ENCODE measurements around the gene PFDN4.

PFDN4 gene

DNA sequence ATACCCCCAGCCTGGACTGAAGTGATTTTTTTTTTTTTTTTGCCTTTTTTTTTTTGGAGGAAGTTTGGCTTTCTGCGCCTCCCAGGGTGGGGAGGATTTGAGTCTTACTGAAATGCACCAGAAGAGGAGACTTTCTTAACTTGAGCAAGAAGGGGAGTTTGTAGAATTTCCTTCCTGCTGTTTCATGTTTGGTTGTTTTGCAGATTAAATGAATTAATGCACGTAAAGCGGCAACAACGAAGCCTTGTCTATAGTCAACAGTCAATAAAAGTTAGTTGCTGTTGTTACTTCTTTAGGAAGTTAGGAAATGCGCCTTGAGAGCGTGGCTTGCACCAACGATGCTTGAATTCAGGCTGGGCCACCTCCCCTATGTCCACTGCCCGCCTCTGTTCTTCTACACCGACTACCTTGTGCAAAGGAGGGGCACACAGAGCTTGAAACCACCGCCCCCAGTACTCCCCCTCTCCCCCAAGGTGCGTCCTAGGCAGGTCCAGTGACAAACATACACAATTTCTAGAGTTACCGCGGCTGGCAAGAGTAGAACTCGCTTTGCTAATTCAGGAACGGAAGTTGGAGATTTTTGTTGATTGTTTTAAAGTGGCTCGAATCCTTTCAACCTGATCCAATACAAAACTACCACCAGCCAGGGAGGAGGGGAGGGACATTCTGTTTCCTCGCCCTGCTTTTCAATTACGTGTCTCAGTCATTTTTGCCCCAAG is 33.3 kb upstream of the PFDN4 start:
- DNase-seq, result no peak

DNA sequence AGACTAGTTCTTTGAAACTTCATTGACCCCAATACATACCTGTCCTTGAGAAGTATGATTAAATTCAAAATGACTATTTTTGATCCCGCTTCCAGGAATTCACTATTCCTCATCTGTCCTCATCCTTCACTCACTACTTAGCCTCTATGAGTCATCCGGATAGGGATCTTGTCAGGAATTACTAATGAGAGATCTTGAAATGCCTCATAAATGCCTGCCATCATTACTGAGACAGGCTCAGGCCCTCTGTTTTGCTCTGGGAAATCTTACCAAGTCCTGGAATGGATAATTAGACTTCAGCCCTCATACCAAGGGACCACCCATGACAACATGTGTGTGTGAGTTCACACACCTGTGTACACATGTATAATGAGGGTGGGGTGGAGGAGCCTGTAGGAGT is 31.3 kb upstream of the PFDN4 start:
- DNase-seq, result no peak

DNA sequence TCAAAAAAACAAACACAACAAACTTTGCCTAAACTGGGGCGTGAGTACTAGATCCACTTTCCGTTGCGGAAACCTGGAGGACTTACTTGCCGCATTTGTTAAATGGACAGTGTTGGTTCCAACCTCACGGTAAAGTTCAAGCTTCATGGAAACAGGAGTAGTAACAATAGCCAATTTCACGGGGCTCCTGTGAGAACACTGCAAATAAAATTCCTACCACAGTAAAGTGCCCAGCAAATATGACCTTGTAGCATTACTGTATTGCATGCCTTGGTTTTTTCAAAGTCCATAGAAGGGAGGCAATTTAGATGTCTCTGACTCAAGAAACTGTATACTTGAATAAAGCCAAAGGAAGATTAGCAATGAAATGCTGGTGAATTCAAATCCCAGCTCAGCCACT is 30.5 kb upstream of the PFDN4 start:
- no peak for DNase-seq

DNA sequence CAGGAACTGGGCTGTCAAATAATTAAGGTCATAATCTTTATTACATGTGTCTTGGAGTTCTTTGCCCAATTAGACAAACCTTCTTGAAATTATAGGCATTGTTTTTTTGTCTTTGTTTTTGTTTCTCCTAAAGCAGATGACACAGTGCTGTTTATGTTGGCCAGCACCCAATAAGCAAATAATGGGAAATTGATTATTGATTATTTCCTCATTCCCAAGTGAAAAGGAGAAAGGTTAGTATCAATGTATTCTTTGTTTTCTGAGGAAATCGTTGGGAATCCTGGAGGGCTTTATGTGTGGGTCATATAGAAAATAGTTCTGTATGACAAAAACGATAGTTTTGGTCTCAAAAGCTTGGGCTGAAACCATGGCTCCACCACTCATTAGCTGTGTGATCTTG is 29.6 kb upstream of the PFDN4 start:
- no peak for DNase-seq

DNA sequence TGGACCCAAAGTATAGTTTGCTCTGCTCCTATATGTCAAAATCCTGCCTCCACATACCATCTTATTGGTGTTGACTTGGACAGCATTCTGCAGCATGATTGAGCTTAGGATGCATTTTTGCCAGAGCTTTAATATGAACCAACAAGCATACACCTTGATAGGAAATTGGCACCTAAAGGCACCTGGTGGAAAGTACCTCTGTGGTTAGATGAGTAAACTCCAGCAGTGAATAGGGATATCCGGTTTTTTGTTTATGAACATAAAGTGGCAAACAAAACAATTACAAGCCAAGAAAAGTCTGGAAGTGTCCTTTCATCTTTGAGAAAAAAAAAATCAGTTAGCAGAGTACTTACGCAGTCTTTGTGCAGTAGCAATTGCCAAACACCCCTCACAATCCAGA is 27.9 kb upstream of the PFDN4 start:
- no peak for DNase-seq

DNA sequence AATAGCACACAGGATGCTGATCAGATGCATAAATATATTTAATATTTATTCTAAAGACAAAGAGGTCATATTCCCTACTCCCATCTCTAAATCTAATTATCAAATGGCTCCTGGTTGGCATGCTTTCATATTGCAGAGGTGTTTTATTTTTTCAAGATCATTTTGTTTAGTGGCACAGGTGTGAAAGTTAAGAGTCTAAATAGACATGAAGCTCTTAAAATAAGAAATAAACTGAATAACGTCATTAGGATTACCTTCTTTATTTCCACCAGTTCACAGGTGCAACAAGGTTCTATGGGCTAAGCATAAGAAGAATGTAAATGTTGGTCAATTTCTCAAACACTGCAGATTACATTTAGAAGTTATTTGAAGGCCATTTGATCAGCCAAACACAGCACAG is 27.0 kb upstream of the PFDN4 start:
- no peak for DNase-seq

DNA sequence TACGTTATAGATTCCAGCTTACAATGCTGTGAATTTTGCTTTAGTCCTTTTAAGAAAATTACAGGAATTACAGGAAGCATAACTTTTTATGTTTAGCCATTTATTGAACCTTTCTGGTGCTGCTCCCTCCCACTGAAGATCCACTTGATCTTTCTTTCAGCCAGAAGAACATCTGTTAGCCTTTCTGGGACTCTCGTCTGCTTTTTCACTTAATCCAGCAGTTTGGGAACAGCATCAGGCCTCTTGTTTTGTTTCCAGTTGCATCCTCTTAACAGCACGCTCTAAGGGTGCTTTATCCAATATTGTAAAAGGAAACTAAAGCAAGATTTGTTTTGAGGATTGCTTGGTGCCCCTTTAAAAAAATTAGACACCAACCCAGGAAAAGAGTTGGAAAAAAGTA is 23.8 kb upstream of the PFDN4 start:
- no peak for DNase-seq

DNA sequence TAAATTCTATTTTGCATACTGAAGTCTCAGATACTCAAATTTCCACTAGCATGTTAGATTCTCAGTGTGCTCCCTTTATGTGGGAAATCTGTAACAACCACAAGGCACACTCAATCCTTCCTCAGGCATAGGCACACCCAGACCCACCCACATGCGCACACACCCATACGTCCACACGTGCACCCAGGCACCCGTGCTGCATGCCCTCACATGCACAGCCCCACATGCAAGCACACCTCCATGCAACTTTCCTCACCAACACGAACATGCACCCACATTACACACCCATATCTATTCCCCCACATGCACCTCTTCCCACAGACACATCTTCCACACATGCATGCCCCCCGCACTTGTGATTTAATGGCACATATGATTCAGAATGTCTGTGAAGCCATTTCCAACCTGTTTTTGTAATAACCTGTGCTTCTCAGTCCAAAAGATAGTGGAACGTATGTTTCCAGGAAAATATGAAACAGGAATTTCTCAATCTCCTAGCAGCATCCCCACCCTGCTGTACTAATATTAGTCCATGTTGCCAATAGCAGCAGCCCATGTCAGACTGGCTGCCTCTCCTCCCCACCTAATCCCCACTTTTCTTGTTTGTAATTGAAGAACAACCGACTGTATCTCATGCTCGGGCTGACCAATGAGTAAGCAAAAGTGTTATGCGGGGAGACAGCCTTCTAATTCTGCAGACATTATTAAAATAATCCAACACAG is 22.8 kb upstream of the PFDN4 start:
- no peak for DNase-seq

DNA sequence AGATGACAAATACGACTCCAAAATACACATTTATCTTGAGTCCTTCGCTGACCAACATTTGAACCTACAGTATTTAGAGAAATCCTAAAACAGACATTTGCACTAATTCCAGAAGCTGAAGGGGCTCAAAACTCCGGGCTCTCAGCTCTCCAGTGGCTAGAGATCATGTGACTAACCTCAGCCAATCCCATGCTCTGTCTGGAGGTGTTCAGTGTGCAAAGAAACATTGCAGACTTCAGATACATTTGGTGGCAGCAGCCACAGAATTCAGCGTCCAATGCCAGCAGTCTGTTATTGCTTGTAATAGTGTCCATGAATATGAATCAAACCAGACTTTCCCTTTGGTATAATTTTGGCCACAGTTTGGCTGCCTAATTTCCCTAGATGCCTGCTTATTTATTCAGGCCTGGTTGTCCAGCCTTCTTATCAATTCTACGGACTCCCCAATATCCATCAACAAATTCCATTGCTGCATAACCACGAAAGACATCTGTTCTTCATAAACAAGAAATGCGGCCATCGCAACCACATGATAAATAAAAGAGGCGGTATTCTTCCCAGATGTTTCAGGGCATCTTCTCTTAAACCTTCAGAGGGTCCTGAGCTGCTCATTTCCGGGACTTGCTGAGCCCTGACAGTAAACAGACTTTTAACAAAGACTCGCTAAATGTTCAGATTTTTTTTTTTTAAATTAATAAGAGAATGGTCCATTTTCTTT is 19.6 kb upstream of the PFDN4 start:
- no peak for DNase-seq

DNA sequence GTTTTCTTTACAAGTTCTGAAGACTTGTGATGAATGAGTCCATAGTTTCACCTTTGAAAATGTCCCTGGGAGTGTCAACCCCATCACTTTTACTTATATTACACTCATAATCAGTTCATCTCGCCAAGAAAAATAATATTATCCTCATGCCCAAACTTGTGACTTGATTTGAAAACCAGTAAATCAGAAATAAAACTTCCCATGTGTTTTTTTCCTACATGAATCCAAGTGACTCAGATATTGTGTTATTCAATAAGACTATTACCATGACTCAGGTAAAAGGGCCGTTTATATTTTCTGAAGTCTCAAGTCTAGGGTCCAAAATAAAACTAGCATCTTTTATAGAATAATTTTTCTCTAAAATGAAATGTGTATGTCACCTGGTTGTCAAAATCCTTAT is 18.3 kb upstream of the PFDN4 start:
- no peak for DNase-seq

DNA sequence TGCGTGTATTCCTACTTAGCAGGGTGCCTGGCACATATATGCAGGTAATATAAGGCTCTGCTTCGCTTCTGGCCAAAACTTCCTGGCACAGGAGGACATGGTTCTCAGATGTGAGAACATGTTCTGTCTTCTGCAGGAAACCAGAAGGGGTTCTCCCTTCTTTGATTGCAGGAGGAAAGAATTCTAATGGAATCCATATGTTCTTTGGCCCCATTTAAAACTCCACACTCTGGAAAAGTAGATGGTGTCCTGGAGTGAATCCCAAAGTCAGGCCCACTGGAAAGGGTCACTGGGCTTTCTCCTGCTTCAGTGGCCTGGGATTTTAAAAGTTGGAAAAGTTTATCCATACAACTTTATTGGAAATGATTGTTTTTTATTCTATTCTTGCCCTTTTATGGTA is 17.7 kb upstream of the PFDN4 start:
- DNase-seq, result no peak

DNA sequence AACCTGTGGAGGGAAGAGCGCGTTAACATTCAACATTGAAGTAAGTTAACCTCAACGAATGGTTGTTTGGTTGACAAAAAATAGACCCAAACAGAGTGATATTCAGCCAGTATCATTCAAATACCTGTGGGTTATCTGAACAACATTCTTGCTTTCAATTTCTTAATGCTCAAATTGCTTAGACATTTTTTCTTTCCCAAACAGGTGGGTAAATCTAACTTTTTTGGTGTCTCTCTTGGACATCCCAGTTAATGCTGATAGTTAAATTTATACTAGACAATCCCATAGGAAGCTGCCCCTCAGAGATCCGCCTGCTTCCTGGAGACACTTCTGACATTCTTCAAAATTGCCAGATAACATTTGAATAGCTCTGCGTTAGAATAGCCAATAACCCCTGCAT is 14.1 kb upstream of the PFDN4 start:
- DNase-seq, result no peak

DNA sequence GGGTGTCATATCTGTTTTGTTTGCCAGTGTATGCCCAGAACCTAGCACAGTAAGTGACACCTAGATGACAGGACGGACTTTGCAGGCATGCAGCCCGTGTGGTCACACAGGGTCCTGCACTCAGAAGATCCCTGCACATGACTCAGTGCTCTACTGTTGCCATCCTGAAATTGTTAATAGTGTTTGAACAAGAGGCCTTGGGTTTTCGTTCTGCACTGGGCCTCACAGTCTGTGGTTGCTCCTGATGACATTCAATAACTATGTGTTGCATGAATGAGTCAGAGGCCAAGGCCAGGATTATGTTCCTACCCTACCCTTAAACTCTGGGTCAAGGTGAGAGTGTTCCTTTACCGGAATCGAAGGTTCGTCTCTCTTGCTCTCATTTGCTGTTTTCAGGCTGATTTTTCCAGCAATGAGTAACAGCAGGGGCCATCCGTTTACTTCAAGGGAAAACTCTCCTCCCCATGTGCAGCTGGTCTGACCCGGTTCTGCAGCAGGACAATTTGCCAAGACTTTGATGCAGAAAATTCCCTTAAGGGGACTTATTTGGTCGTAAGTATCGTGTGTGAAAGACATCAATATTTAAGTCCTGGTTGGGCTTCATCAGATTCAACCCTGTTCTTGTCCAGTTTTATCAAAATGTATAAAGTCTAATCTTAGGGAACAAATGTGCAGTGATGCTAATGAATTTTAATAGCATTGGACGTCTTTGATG is 13.0 kb upstream of the PFDN4 start:
- DNase-seq, result no peak

DNA sequence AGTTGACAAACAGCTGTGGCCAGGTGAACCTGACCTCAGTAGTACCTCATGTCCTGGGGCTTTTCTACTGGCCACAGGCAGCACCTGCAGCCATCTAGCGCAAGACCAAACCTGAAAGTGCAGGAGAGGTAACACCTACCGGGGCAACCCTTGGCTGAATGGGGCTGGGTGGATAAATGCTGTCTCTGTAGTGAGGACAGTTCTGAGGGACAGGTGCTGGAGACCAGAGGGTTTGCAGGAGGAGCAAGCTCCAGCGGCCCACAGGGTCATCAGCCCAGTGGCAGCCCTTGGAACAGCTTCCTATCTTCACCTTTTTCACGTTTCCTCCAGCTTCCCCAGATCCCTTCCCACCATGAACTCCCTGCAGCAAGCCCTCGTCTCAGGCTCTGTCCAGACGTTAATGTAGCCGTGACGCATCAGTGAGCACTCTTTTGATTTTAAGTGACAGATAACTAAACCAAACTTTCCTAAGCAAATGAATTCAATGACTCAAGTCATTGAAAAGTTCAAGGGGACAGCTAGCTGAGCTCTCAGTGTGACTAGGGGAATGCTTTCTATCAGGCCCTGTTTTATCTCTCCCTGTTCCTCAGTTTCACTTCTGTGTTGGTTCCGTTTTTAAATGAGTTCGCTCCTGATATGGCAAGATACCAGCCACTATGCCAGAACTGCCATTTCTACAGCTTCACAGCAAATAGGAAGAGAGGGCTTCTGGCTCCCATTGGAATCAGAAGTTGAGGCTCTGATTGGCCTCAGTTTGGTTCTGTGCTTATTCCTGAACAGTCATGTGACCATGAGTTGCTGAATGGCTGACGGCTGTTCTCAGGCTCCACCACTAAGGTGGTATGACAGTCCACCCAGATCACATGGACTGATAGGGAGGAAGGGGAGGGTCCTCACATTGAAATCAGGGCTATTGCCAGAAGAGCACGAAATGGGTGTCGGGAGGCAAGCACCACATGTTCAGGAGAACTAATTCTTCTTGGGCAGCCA is 12.1 kb upstream of the PFDN4 start:
- DNase-seq, result no peak

DNA sequence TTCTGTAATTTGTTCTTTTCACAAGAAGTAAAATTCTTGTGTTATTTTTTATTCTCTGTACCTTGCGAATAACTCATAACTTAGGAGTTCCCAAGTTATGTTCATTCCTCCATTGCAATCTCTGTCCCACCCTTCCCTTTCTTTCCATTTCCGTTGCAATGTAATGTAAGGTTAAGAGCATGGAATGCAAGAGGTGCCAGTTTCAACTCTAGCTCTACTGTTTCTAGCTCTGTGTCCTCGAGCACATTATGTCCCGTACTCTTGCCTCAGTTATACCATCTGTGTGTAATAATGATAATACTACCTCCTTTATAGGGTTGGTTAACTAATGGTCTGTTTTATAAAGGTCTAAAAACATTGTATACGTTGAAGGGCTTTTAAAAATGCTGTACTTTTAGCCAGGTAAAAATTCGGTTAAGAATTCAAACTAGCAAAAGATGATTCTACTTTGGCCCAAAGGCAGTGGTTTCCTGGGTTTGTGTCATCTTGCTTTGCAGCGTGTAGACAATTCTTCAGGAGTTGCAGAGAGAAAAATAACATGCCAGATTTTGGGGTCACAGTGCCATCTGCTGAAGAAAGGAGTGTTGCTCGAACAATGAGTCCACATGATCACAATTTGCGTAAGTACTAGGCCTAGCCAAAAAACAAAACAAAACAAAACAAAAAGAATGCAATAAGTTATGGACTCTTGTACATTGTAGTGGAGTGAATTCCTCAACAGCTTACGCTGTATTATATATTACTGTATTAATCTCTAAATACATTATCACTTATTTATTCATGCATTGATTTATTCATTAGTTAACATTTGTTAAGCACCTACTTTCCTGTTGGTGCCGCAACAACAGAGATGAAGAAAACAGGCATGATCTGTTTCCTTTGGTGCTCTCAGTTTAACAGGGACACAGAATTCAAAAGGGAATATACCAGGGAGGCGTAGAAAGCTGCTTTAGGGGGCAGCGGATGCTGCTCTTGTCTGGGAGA is 10.0 kb upstream of the PFDN4 start:
- no peak for DNase-seq

DNA sequence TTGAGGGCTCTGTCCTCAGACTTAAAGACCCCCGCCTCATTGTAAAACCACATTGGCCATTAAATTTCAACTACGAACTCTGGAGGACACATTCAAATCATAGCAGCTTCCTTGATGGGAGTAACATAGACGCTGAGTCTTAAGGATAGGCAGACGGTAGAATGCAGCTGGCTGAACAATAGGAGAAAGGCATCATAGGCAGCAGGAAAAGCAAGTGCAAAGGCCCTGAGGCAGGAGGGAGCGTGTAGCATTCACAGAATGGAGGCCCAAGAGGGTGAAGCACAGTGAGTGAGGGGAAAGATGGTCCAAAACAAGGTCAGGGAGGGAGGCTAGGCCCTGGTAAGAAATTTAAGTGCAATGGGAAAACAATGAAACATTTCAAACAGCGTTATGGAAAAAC is 8.6 kb upstream of the PFDN4 start:
- no peak for DNase-seq

DNA sequence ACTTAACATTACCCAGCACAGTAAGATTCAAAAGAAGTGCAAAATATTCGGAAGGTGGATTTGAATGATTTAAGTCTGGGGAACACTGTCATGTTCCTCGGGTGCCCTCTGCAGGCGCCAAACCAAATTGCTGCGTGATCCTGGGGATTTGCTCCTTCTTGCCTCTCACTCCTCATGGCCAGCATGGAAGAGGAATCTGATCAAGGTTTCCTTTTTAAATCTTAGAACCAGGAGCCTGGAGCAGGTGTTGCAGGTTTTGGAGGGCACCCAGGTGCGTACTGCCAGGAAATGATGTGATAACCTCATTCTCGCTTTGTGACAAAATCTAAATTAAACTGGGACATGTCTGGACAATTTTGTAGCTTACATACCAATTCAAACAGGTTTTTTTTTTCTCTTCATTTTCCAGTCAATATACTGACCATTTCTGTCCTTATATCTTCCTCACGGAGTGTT is 8.1 kb upstream of the PFDN4 start:
- peak; percentile 57 to 70 for DNase-seq

DNA sequence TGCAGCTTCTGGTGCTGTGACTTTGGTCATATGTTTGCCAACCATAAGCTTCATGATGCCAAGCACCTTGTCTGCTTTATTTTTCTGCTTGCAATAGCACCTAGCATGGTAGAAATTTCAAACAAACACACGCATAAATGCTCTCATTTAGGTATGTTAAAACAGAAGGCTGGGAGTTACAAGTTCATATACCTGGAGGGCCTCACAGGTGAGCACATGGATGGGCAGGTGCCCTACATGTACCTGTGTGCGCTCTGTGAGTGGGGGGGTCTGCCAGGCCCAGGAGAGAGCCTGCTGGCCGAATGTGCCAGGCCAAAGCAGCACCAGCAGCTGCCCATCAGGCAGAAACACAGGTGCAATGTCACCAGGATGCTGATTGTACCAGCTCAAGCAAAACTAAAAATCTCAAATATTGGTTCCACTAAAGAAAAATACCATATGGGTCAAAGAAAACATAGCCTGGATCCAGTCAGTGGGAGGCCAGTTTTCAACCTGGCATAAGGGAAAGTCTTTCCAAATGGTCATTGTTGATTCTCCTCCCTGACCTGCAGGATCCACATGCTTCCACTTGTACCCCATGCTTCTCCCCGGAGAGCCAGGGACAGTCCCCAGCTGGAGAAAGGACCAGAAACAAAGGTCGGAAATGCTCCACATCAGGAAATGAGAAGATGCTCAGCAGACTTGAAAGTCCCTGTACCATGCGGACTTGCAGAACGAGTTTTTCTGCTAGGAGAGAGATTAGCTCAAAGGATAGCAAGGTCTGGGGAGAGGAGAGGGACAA is 7.2 kb upstream of the PFDN4 start:
- no peak for DNase-seq

DNA sequence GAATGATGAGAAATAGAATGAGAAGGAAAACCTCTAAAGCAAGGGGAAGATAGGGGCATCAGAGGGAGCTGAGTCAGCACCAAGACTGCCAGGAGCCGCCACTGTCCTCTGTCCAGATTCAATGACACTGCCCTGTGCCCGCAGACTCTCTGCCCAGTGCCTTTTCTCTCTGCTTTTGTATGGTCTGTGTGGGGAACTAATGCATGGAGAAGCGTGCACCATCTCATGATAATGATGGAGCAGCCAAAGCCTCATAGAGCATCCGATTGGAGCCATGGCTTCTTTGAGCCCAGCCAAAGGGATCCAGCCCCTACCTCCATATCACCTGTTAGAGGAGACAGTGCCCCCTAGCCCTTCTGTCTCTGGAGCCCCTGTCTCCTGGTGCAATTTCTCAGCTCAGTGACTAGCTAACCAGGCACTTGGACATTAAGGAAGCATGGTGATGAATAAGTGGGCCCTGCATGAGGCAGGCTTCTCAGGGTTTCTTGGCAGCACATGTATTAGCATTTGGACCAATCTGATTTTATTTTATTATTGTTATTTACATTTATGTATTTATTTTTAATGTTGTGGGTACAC is 6.5 kb upstream of the PFDN4 start:
- no peak for DNase-seq

DNA sequence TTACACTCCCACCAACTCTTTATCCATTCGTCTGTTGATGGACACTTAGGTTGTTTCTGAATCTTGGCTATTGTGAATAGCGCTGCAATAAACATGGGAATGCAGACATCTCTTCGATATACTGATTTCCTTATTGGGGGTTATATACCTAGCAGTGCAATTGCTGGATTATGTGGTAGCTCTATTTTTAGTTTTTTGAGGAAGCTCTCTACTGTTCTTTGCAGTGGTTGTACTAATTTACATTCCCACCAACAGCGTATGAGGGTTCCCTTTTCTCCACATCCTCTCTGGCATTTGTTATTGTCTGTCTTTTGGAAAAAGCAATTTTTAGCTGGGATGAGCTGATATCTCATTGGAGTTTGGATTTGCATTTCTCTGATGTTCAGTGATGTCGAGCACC is 4.6 kb upstream of the PFDN4 start:
- no peak for DNase-seq
